GM21367 (cell line): ENCODE measurements around the gene SCTR.
"Not testable (repeated sequence)": the region's sequence is repeated elsewhere in the genome, so short reads cannot be mapped to it uniquely, and the experiment has no call there.

Source experiments
- ATAC-seq: cut with Tn5 transposase; IDR thresholded peaks from one replicate; pipeline ENCODE4 v1.9.1; 2021; ENCODE audit not compliant: unreplicated experiment

SCTR gene

GRCh38 chr2:119417908-119418307 is 106.4 kb downstream of the SCTR start:
- ATAC-seq, result no peak

- no peak for ATAC-seq
Measured at GRCh38 chr2:119416299-119416923, 107.9 kb downstream of the SCTR start.

GRCh38 chr2:119415630-119416029 is 108.7 kb downstream of the SCTR start:
- no peak for ATAC-seq

- ATAC-seq, result no peak
Measured at GRCh38 chr2:119414894-119415293, 109.4 kb downstream of the SCTR start.

- no peak for ATAC-seq
Measured at GRCh38 chr2:119409506-119409905, 114.8 kb downstream of the SCTR start.

- ATAC-seq, result no peak
Measured at GRCh38 chr2:119408221-119408619, 116.1 kb downstream of the SCTR start.

GRCh38 chr2:119407430-119408220 is 116.7 kb downstream of the SCTR start:
- no peak for ATAC-seq

- ATAC-seq, result no peak
Measured at GRCh38 chr2:119405151-119405550, 119.1 kb downstream of the SCTR start.

- not testable (repeated sequence) for ATAC-seq
Measured at GRCh38 chr2:119403618-119404017, 120.7 kb downstream of the SCTR start.

- no peak for ATAC-seq
Measured at GRCh38 chr2:119402645-119403560, 121.4 kb downstream of the SCTR start.

GRCh38 chr2:119402106-119402505 is 122.2 kb downstream of the SCTR start:
- no peak for ATAC-seq

- no peak for ATAC-seq
Measured at GRCh38 chr2:119397196-119397595, 127.1 kb downstream of the SCTR start.

- ATAC-seq, result no peak
Measured at GRCh38 chr2:119393971-119394748, 130.1 kb downstream of the SCTR start.
